ENCODE results near the gene MEIS1.
"Not testable (repeated sequence)": the region's sequence is repeated elsewhere in the genome, so short reads cannot be mapped to it uniquely, and the experiment has no call there.

MEIS1 gene

GRCh38 chr2:66470199-66470598 is 35.3 kb downstream of the MEIS1 start:
- no peak for DNase-seq

- DNase-seq = no peak
These were observed 37.4 kb downstream of the MEIS1 start for GRCh38 chr2:66472225-66472843.

GRCh38 chr2:66477135-66477842 is 42.4 kb downstream of the MEIS1 start:
- DNase-seq = no peak

- DNase-seq = no peak
These were observed 43.4 kb downstream of the MEIS1 start for GRCh38 chr2:66478299-66478698.

- DNase-seq = no peak
These were observed 43.9 kb downstream of the MEIS1 start for GRCh38 chr2:66478731-66479316.

GRCh38 chr2:66481100-66481549 is 46.2 kb downstream of the MEIS1 start:
- no peak for DNase-seq

- DNase-seq = not testable (repeated sequence)
These were observed 50.3 kb downstream of the MEIS1 start for GRCh38 chr2:66485252-66485651.

- no peak for DNase-seq
These were observed 54.0 kb downstream of the MEIS1 start for GRCh38 chr2:66488946-66489345.

- no peak for DNase-seq
These were observed 54.5 kb downstream of the MEIS1 start for GRCh38 chr2:66489436-66489835.

- DNase-seq = no peak
These were observed 55.7 kb downstream of the MEIS1 start for GRCh38 chr2:66490588-66491001.

- no peak for DNase-seq
These were observed 59.8 kb downstream of the MEIS1 start for GRCh38 chr2:66494708-66495107.

- no peak for DNase-seq
These were observed 61.1 kb downstream of the MEIS1 start for GRCh38 chr2:66495788-66496640.

- no peak for DNase-seq
These were observed 61.9 kb downstream of the MEIS1 start for GRCh38 chr2:66496670-66497420.

- DNase-seq = no peak
These were observed 62.7 kb downstream of the MEIS1 start for GRCh38 chr2:66497431-66498288.

- no peak for DNase-seq
These were observed 63.5 kb downstream of the MEIS1 start for GRCh38 chr2:66498289-66498975.

- no peak for DNase-seq
These were observed 66.3 kb downstream of the MEIS1 start for GRCh38 chr2:66501267-66501666.

- no peak for DNase-seq
These were observed 71.3 kb downstream of the MEIS1 start for GRCh38 chr2:66506265-66506664.

GRCh38 chr2:66507673-66508201 is 72.8 kb downstream of the MEIS1 start:
- DNase-seq = no peak

- DNase-seq = no peak
These were observed 73.7 kb downstream of the MEIS1 start for GRCh38 chr2:66508484-66509071.

- no peak for DNase-seq
These were observed 74.4 kb downstream of the MEIS1 start for GRCh38 chr2:66509326-66509811.
